HEK293 (cell line): ENCODE data around the gene KLK15.

Experiments used
- INSM2 ChIP-seq: fragments of 450-650 bp; formaldehyde crosslinking; IDR thresholded peaks from 2 replicates; pipeline ENCODE4 v1.5.1; 2016; ENCODE audit warnings: missing biosample characterization, missing genetic modification characterization
- OSR2 ChIP-seq: fragments of 450-650 bp; formaldehyde crosslinking; IDR thresholded peaks from 2 replicates; pipeline ENCODE4 v1.5.1; 2016; ENCODE audit warnings: missing biosample characterization, missing genetic modification characterization
- PRDM2 ChIP-seq: fragments of 450-650 bp; formaldehyde crosslinking; IDR thresholded peaks from 2 replicates; pipeline ENCODE4 v1.5.1; 2016; ENCODE audit warnings: missing biosample characterization, missing genetic modification characterization, borderline replicate concordance
- REPIN1 ChIP-seq: fragments of 450-650 bp; formaldehyde crosslinking; IDR thresholded peaks from 2 replicates; pipeline ENCODE4 v1.5.1; 2017; ENCODE audit warnings: missing biosample characterization, missing genetic modification characterization, low read depth
- ZBTB7A ChIP-seq: fragments of 450-650 bp; formaldehyde crosslinking; IDR thresholded peaks from 2 replicates; pipeline ENCODE4 v1.5.1; 2016; ENCODE audit warnings: low read depth, missing biosample characterization, missing genetic modification characterization
- ZNF202 ChIP-seq: fragments of 450-650 bp; formaldehyde crosslinking; IDR thresholded peaks from 2 replicates; pipeline ENCODE4 v1.5.1; 2016; ENCODE audit warnings: missing biosample characterization, missing genetic modification characterization, borderline replicate concordance
- ZNF555 ChIP-seq: fragments of 450-650 bp; formaldehyde crosslinking; conservative IDR thresholded peaks from 2 replicates; pipeline ENCODE4 v1.5.1; 2017; ENCODE audit warnings: missing biosample characterization, mild to moderate bottlenecking, missing genetic modification characterization, inconsistent platforms
- ZNF658 ChIP-seq: fragments of 450-650 bp; formaldehyde crosslinking; IDR thresholded peaks from 2 replicates; pipeline ENCODE4; 2016; ENCODE audit warnings: missing biosample characterization, missing genetic modification characterization
- ZNF660 ChIP-seq: fragments of 450-650 bp; IDR thresholded peaks from 2 replicates; pipeline ENCODE4 v1.5.1; 2018; ENCODE audit warnings: missing biosample characterization, mild to moderate bottlenecking, missing genetic modification characterization
- TF ChIP-seq, protein P1 (sequence below): fragments of 450-650 bp; formaldehyde crosslinking; IDR thresholded peaks from 2 replicates; pipeline ENCODE4 v1.5.1; 2016; ENCODE audit warnings: missing biosample characterization, missing genetic modification characterization
- TF ChIP-seq, protein P2 (sequence below): fragments of 450-650 bp; formaldehyde crosslinking; IDR thresholded peaks from 2 replicates; pipeline ENCODE4 v1.5.1; 2017; ENCODE audit warnings: missing biosample characterization, missing genetic modification characterization
- TF ChIP-seq, protein P3 (sequence below): fragments of 450-650 bp; formaldehyde crosslinking; IDR thresholded peaks from 2 replicates; pipeline ENCODE4 v1.5.1; 2016; ENCODE audit warnings: missing biosample characterization, missing genetic modification characterization, borderline replicate concordance

Gene KLK15

GRCh38 chr19:50817941-50818858 is 15.2 kb downstream of the KLK15 start (continued):
- TF ChIP-seq, protein P1, sequence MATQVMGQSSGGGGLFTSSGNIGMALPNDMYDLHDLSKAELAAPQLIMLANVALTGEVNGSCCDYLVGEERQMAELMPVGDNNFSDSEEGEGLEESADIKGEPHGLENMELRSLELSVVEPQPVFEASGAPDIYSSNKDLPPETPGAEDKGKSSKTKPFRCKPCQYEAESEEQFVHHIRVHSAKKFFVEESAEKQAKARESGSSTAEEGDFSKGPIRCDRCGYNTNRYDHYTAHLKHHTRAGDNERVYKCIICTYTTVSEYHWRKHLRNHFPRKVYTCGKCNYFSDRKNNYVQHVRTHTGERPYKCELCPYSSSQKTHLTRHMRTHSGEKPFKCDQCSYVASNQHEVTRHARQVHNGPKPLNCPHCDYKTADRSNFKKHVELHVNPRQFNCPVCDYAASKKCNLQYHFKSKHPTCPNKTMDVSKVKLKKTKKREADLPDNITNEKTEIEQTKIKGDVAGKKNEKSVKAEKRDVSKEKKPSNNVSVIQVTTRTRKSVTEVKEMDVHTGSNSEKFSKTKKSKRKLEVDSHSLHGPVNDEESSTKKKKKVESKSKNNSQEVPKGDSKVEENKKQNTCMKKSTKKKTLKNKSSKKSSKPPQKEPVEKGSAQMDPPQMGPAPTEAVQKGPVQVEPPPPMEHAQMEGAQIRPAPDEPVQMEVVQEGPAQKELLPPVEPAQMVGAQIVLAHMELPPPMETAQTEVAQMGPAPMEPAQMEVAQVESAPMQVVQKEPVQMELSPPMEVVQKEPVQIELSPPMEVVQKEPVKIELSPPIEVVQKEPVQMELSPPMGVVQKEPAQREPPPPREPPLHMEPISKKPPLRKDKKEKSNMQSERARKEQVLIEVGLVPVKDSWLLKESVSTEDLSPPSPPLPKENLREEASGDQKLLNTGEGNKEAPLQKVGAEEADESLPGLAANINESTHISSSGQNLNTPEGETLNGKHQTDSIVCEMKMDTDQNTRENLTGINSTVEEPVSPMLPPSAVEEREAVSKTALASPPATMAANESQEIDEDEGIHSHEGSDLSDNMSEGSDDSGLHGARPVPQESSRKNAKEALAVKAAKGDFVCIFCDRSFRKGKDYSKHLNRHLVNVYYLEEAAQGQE (tag by site-specific recombination): no peak
- TF ChIP-seq ZBTB7A (tag by site-specific recombination) (no peak), ZNF202 (tag by site-specific recombination) (no peak), ZNF555 (no peak), ZNF660 (tag by site-specific recombination) (0 out of 2 replicates have a peak, but pooled peaks have one; percentile 16), OSR2 (tag by site-specific recombination) (0 out of 2 replicates have a peak, but pooled peaks have one; percentile 52), ZNF658 (no peak), INSM2 (tag by site-specific recombination) (no peak), REPIN1 (tag by site-specific recombination) (no peak), PRDM2 (tag by site-specific recombination) (no peak)
- TF ChIP-seq, protein P2, sequence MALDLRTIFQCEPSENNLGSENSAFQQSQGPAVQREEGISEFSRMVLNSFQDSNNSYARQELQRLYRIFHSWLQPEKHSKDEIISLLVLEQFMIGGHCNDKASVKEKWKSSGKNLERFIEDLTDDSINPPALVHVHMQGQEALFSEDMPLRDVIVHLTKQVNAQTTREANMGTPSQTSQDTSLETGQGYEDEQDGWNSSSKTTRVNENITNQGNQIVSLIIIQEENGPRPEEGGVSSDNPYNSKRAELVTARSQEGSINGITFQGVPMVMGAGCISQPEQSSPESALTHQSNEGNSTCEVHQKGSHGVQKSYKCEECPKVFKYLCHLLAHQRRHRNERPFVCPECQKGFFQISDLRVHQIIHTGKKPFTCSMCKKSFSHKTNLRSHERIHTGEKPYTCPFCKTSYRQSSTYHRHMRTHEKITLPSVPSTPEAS (tag by site-specific recombination): no peak; the same call in 1 of the 2 replicates
- TF ChIP-seq, protein P3, sequence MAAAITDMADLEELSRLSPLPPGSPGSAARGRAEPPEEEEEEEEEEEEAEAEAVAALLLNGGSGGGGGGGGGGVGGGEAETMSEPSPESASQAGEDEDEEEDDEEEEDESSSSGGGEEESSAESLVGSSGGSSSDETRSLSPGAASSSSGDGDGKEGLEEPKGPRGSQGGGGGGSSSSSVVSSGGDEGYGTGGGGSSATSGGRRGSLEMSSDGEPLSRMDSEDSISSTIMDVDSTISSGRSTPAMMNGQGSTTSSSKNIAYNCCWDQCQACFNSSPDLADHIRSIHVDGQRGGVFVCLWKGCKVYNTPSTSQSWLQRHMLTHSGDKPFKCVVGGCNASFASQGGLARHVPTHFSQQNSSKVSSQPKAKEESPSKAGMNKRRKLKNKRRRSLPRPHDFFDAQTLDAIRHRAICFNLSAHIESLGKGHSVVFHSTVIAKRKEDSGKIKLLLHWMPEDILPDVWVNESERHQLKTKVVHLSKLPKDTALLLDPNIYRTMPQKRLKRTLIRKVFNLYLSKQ (tag by site-specific recombination): no peak
